HepG2 (cell line): ENCODE results near the gene SCAF4. TPM values are rescaled to one million over a fixed set of nuclear protein-coding genes. Genes with fewer than 3 reads are reported as not detected.

ENCODE experiments used
- ARID5B ChIP-seq: IDR thresholded peaks from 2 replicates; pipeline ENCODE4 v1.4.0; 2020; ENCODE audit warnings: mild to moderate bottlenecking, missing genetic modification reagents
- ATF7 ChIP-seq, 2 experiments: fragments of 450-650 bp in 1 of 2; sonication (generic) in 1 of 2; formaldehyde crosslinking in 1 of 2; IDR thresholded peaks; 2 replicates each; pipeline versions ENCODE4 v1.4.0 to v1.6.1; 2016 to 2020; ENCODE audit warnings: antibody characterized with exemption in 1 of 2, mild to moderate bottlenecking in 1 of 2, missing genetic modification reagents in 1 of 2
- CENPX ChIP-seq: sonication (generic); formaldehyde crosslinking; IDR thresholded peaks from 2 replicates; pipeline ENCODE4 v1.9.0; 2021; ENCODE audit warnings: mild to moderate bottlenecking, missing genetic modification reagents, moderate library complexity
- CREB3 ChIP-seq: sonication (generic); formaldehyde crosslinking; IDR thresholded peaks from 2 replicates; pipeline ENCODE4 v1.5.0; 2020; ENCODE audit warnings: missing genetic modification reagents
- CREM ChIP-seq, 2 experiments: sonication (generic) in 1 of 2; formaldehyde crosslinking in 1 of 2; IDR thresholded peaks; 2 replicates each; pipeline versions ENCODE4 v1.4.0 to v1.6.1; 2016 to 2020; ENCODE audit warnings: antibody characterized with exemption in 1 of 2, mild to moderate bottlenecking in 1 of 2, missing genetic modification reagents in 1 of 2
- DMTF1 ChIP-seq: sonication (generic); formaldehyde crosslinking; IDR thresholded peaks from 2 replicates; pipeline ENCODE4 v1.4.0; 2020; ENCODE audit warnings: mild to moderate bottlenecking, missing genetic modification reagents
- GMEB1 ChIP-seq: sonication (generic); formaldehyde crosslinking; IDR thresholded peaks from 2 replicates; pipeline ENCODE4 v1.5.1; 2020; ENCODE audit warnings: missing genetic modification reagents, mild to moderate bottlenecking, borderline replicate concordance
- HDAC1 ChIP-seq: sonication (generic); formaldehyde crosslinking; IDR thresholded peaks from 2 replicates; pipeline ENCODE4 v1.5.1; 2020; ENCODE audit warnings: mild to moderate bottlenecking, missing genetic modification reagents
- HOXD1 ChIP-seq: sonication (generic); formaldehyde crosslinking; IDR thresholded peaks from 2 replicates; pipeline ENCODE4 v1.5.0; 2020; ENCODE audit warnings: missing genetic modification reagents
- KDM1A ChIP-seq: IDR thresholded peaks from 2 replicates; pipeline ENCODE4 v1.6.1; 2016; ENCODE audit warnings: missing compliant biosample characterization
- NCOA5 ChIP-seq: sonication (generic); formaldehyde crosslinking; IDR thresholded peaks from 2 replicates; pipeline ENCODE4 v1.4.0; 2020; ENCODE audit warnings: missing genetic modification reagents
- SKI ChIP-seq: fragments of 450-650 bp; IDR thresholded peaks from one replicate; pipeline ENCODE4 v1.6.1; 2018; ENCODE audit warnings: mild to moderate bottlenecking; ENCODE audit not compliant: partially characterized antibody
- TBX3 ChIP-seq: fragments of 450-650 bp; IDR thresholded peaks from 2 replicates; pipeline ENCODE4 v1.6.1; 2017; ENCODE audit warnings: antibody characterized with exemption, mild to moderate bottlenecking, inconsistent platforms, borderline replicate concordance
- ZBTB43 ChIP-seq: sonication (generic); formaldehyde crosslinking; conservative IDR thresholded peaks from 2 replicates; pipeline ENCODE4 v1.4.0; 2020; ENCODE audit warnings: missing genetic modification reagents
- ZNF546 ChIP-seq: sonication (generic); formaldehyde crosslinking; conservative IDR thresholded peaks from 2 replicates; pipeline ENCODE4 v1.8.1; 2023; ENCODE audit warnings: mild to moderate bottlenecking, missing genetic modification reagents
- ZNF672 ChIP-seq: sonication (generic); formaldehyde crosslinking; IDR thresholded peaks from 2 replicates; pipeline ENCODE4 v1.8.1; 2022; ENCODE audit warnings: missing genetic modification reagents
- ZNF691 ChIP-seq: sonication (generic); formaldehyde crosslinking; IDR thresholded peaks from 2 replicates; pipeline ENCODE4 v1.4.0; 2020; ENCODE audit warnings: missing genetic modification reagents, low read depth, mild to moderate bottlenecking, borderline replicate concordance
- polyA plus RNA-seq, 8 experiments: library from polyadenylated mRNA; depleted of rRNA in 3 of 8; stranded (reverse) in 7 of 8; unstranded in 1 of 8; fragments of >200 nt; fragmentation: Illumina TruSeq in 4 of 8; extraction: Trizol in 4 of 8; gene quantifications; 2 replicates each; pipeline versions ENCODE4 v1.2.1 to v1.2.3, GENCODE V29; 2011 to 2016; ENCODE audit warnings: low read depth in 4 of 8, missing spikeins in 1 of 8, mixed read lengths in 1 of 8; ENCODE audit not compliant: insufficient read depth in 1 of 8
- total RNA-seq, 5 experiments: library from RNA; depleted of rRNA; stranded (reverse); fragments of >200 nt; fragmentation: Illumina TruSeq; extraction: Trizol; gene quantifications; 2 replicates each; pipeline ENCODE4 v1.2.3, GENCODE V29; 2016; ENCODE audit warnings: low read depth in 1 of 5

The SCAF4 gene
- total and polyA plus RNA-seq, 2 of the 13 experiments (the other 11 are each of a cell fraction or from before 2014, with no cell fraction given) = 9.1 to 11.5 TPM

GRCh38 chr21:31731857-31732596 lies at the start of gene SCAF4 (continued):
- TF ChIP-seq DMTF1 (no peak), KDM1A (CRISPR knock-in tag) (no peak), HOXD1 (CRISPR knock-in tag) (0 out of 2 replicates have a peak, but pooled peaks have one; percentile 47), HDAC1 (peak; percentile 32; the same call in 1 of the 2 replicates), ZBTB43 (peak; percentile 55; the same call in 1 of the 2 replicates), ZNF546 (CRISPR knock-in tag) (no peak; the same call in 1 of the 2 replicates), ZNF691 (CRISPR knock-in tag) (peak; percentile 15; the same call in 1 of the 2 replicates), GMEB1 (CRISPR knock-in tag) (peak; percentile 70), CENPX (CRISPR knock-in tag) (no peak), CREB3 (CRISPR knock-in tag) (peak; percentile 43; the same call in 1 of the 2 replicates), TBX3 (no peak), CREM (IDR thresholded peaks at IDR 0.05) (no peak), CREM (CRISPR knock-in tag; IDR thresholded peaks at IDR 0.05) (no peak), ZNF672 (CRISPR knock-in tag) (no peak), ATF7 (IDR thresholded peaks at IDR 0.05) (no peak), ATF7 (CRISPR knock-in tag; IDR thresholded peaks at IDR 0.05) (no peak), SKI (peak; percentile 85), NCOA5 (no peak), ARID5B (CRISPR knock-in tag) (no peak)
